SH-SY5Y (cell line): ENCODE results near the gene PRR14L.

Experiments
- GATA2 ChIP-seq: IDR thresholded peaks from 2 replicates; pipeline ENCODE4 v1.6.1; 2011; ENCODE audit warnings: mild to moderate bottlenecking, low read depth, low read length
- GATA3 ChIP-seq: IDR thresholded peaks from 2 replicates; pipeline ENCODE4 v1.6.1; 2011; ENCODE audit warnings: low read depth, mild to moderate bottlenecking, low read length, moderate library complexity

- TF ChIP-seq GATA3 (no peak), GATA2 (no peak)
Measured at GRCh38 chr22:31732089-31732829, 17.7 kb downstream of the PRR14L start.
